Gastrocnemius medialis (tissue), 4 donors: ENCODE results near the gene HOXA4. TPM values are rescaled to one million over a fixed set of nuclear protein-coding genes. Genes with fewer than 3 reads are reported as not detected.

Source experiments
- ATAC-seq, 2 donors: fragments of 150-250 bp; one replicate each; pipeline ENCODE4 v1.9.1; 2016
- DNase-seq, 2 donors: peaks; one replicate each; pipeline ENCODE4 v3.0.0-alpha.2; 2019
- H3K27ac ChIP-seq, 4 donors: fragments of 200-600 bp; sonication (generic); 1 replicate in 1 of 4; 2 replicates in 3 of 4; pipeline ENCODE4 v1.5.1; 2016 to 2018; ENCODE audit warnings: mild to moderate bottlenecking in 2 of 4, moderate library complexity in 1 of 4
- H3K27me3 ChIP-seq, 3 donors: fragments of 200-600 bp; sonication (generic) in 2 of 3; 1 replicate in 1 of 3; 2 replicates in 2 of 3; pipeline versions ENCODE4 v1.5.1 to v1.6.0; 2016 to 2019; ENCODE audit warnings: mild to moderate bottlenecking in 1 of 3, moderate library complexity in 1 of 3
- H3K36me3 ChIP-seq, 2 donors: fragments of 200-600 bp; sonication (generic) in 1 of 2; one replicate each; pipeline ENCODE4 v1.5.1; 2017 to 2018
- H3K4me1 ChIP-seq, 2 donors: fragments of 200-600 bp; sonication (generic) in 1 of 2; one replicate each; pipeline ENCODE4 v1.5.1; 2016 to 2017; ENCODE audit warnings: mild to moderate bottlenecking in 2 of 2
- H3K4me3 ChIP-seq, 4 donors: fragments of 200-600 bp; sonication (generic) in 3 of 4; 1 replicate in 1 of 4; 2 replicates in 3 of 4; pipeline ENCODE4 v1.5.1; 2016 to 2019; ENCODE audit warnings: mild to moderate bottlenecking in 2 of 4
- H3K9me3 ChIP-seq, 3 donors: fragments of 200-600 bp; sonication (generic) in 2 of 3; 1 replicate in 1 of 3; 2 replicates in 2 of 3; pipeline ENCODE4 v1.5.1; 2016 to 2019
- POLR2A ChIP-seq, 2 donors: fragments of 450-650 bp; IDR thresholded peaks; one replicate each; pipeline ENCODE4 v1.6.1; 2017; ENCODE audit warnings: antibody characterized with exemption in 2 of 2, mild to moderate bottlenecking in 2 of 2, moderate library complexity in 2 of 2
- in situ Hi-C, 4 donors: fragments of 200-750 bp; cut with MboI; loops; one replicate each; pipeline versions ENCODE4 v1.15.0 to v1.8.0; 2017; ENCODE audit warnings: low sequenced_read_pairs in 4 of 4
- intact Hi-C: fragments of 100-400 bp; cut with DNase I; formaldehyde crosslinking; loops from one replicate; pipeline ENCODE4 v1.15.1; 2023; ENCODE audit warnings: low total_unique reads
- total RNA-seq, 4 donors: library from RNA; depleted of rRNA; stranded (reverse); fragments of >200 nt; gene quantifications; one replicate each; pipeline versions ENCODE4 v1.1.0 to v1.2.3, GENCODE V29; 2016
- TF ChIP-seq, protein P1 (sequence below), 5 experiments: fragments of 450-650 bp in 3 of 5; fragments of 200-600 bp in 2 of 5; sonication (generic) in 2 of 5; IDR thresholded peaks in 4 of 5; conservative IDR thresholded peaks in 1 of 5; 1 replicate in 4 of 5; 2 replicates in 1 of 5; pipeline ENCODE4 v1.5.1; 2016 to 2019; ENCODE audit warnings: antibody characterized with exemption in 5 of 5, mild to moderate bottlenecking in 3 of 5, moderate library complexity in 3 of 5

The HOXA4 gene
- total RNA-seq, 4 donors from 2014 or later = 1.7 to 4.2 (median 2.9) TPM

DNA sequence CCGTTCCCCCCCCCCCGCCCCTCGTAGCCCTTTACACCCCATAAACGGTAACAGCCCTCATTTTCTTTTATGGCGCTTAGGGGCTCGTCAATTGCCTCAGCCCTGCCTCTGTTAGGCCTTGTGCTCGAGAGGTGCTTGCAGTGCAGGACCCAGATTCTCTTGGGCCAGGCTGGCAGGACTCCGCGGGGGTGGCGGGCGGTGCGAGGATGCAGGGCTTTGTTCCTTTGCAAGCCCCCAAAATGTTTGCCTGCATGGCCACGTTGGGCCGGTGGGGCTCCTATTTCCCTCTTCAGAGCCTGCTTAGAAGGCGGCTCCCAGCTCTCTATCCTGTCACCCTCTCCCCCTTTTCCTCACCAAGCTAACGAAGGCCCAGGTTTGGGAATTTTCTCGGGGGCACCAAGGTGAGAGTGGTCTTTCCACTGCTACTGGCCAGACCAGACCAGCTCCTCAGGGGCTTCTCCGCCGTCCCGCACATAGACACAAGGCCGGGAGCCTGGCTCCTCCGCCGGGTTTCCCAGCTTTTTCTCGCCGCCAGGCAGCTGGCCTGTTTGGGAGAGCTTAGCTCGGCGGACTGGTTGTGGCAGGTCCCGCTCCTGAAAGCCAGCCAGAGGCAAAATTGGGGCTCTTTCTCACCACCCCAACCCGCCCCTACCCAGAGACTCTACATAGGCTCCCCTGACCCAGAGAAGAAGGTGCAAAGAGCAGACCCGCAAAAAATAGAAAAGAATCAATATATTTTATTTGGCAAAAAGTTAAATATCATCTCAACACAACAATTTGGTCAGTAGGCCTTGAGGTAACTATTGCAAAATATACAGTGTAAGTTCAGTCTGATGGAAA, 31.4 kb upstream of the HOXA4 start:
- DNase-seq = peak in 1 of 2 donors; percentile 15
- intact Hi-C loops = loop anchor here (1.0 to 10.0 kb wide), 5 partner anchors 309 to 1397 kb away; no protein-coding TSS in a partner anchor

GRCh38 chr7:27161214-27161720, 30.7 kb upstream of the HOXA4 start:
- H3K9me3 ChIP-seq = no peaks in the 10 kb centered on the region
- H3K4me1 ChIP-seq = peaks cover 12 to 25% of the 10 kb centered on the region in 2 donors
- no peak for TF ChIP-seq POLR2A (IDR thresholded peaks at IDR 0.05)
- TF ChIP-seq, protein P1, sequence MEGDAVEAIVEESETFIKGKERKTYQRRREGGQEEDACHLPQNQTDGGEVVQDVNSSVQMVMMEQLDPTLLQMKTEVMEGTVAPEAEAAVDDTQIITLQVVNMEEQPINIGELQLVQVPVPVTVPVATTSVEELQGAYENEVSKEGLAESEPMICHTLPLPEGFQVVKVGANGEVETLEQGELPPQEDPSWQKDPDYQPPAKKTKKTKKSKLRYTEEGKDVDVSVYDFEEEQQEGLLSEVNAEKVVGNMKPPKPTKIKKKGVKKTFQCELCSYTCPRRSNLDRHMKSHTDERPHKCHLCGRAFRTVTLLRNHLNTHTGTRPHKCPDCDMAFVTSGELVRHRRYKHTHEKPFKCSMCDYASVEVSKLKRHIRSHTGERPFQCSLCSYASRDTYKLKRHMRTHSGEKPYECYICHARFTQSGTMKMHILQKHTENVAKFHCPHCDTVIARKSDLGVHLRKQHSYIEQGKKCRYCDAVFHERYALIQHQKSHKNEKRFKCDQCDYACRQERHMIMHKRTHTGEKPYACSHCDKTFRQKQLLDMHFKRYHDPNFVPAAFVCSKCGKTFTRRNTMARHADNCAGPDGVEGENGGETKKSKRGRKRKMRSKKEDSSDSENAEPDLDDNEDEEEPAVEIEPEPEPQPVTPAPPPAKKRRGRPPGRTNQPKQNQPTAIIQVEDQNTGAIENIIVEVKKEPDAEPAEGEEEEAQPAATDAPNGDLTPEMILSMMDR (IDR thresholded peaks at IDR 0.05 in 4 of 5, conservative IDR thresholded peaks at IDR 0.05 in 1 of 5) = no peak
- ATAC-seq (no peak), DNase-seq (peak in 1 of 2 donors; percentile 28)
- no peaks in the 10 kb centered on the region for H3K36me3 ChIP-seq
- intact Hi-C loops = loop anchor here (1.0 to 10.0 kb wide), 5 partner anchors 308 to 1396 kb away; no protein-coding TSS in a partner anchor
- peak overlapping the region; percentile 65 to 88 (median 81) for H3K27ac ChIP-seq
- in situ Hi-C loops = loop anchor here in 1 of 4 donors (10.0 to 25.0 kb wide), 2 partner anchors 949 to 1296 kb away; partner anchors contain the start of genes CBX3 and HNRNPA2B1
- H3K4me3 ChIP-seq = peak overlapping the region; percentile 60 to 80 (median 72)
- H3K27me3 ChIP-seq = no peaks in the 10 kb centered on the region

More for the DNA sequence above, 31.4 kb upstream of the HOXA4 start:
- Histone ChIP-seq H3K27ac (peak overlapping the region in 2 of 4 donors; percentile 3 to 27), H3K9me3 (no peaks in the 10 kb centered on the region), H3K36me3 (no peaks in the 10 kb centered on the region), H3K27me3 (no peaks in the 10 kb centered on the region), H3K4me1 (peaks cover 12 to 30% of the 10 kb centered on the region in 2 donors), H3K4me3 (no peak overlapping the region)
- no peak for TF ChIP-seq POLR2A (IDR thresholded peaks at IDR 0.05)
- TF ChIP-seq, protein P1 (IDR thresholded peaks at IDR 0.05 in 4 of 5, conservative IDR thresholded peaks at IDR 0.05 in 1 of 5) = no peak
- ATAC-seq = no peak
- in situ Hi-C loops = loop anchor here in 1 of 4 donors (10.0 to 25.0 kb wide), 2 partner anchors 950 to 1297 kb away; partner anchors contain the start of genes CBX3 and HNRNPA2B1

GRCh38 chr7:27160546-27161213, 30.1 kb upstream of the HOXA4 start:
- peak; percentile 32 to 47 for ATAC-seq
- Histone ChIP-seq H3K27me3 (no peaks in the 10 kb centered on the region), H3K4me1 (peaks cover 12 to 23% of the 10 kb centered on the region in 2 donors), H3K4me3 (peak overlapping the region; percentile 60 to 80 (median 72)), H3K36me3 (no peaks in the 10 kb centered on the region), H3K27ac (peak overlapping the region; percentile 65 to 88 (median 81)), H3K9me3 (no peaks in the 10 kb centered on the region)
- intact Hi-C loops (loop anchor here (1.0 to 10.0 kb wide), 5 partner anchors 307 to 1396 kb away; no protein-coding TSS in a partner anchor), in situ Hi-C loops (loop anchor here in 1 of 4 donors (10.0 to 25.0 kb wide), 2 partner anchors 948 to 1296 kb away; partner anchors contain the start of genes CBX3 and HNRNPA2B1)
- DNase-seq = peak in 1 of 2 donors; percentile 85
- TF ChIP-seq, protein P1 (IDR thresholded peaks at IDR 0.05 in 4 of 5, conservative IDR thresholded peaks at IDR 0.05 in 1 of 5) = peak; percentile 99 to 100 (median 100)
- no peak for TF ChIP-seq POLR2A (IDR thresholded peaks at IDR 0.05)

DNA sequence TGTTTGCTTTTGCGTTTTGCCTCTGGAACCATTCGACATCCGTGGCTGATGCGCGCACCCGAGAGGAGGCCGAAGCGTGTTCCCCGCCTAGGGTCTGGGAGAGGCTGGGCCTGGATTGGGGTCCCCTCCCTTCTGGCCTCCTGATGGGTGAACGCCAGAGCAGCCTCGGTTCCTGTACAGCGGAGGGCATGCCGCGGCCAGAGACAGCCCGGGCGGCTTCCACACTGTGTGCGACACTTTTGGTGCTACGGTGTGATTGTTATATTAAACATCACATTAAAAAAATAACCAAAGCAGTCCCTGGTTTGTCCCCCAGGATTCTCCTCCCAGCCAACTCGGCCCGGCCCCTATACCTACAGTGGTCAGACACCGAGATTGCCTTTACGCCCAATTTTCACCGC, 29.6 kb upstream of the HOXA4 start:
- peak in 1 of 2 donors; percentile 12 for DNase-seq
- H3K27ac ChIP-seq = peak overlapping the region; percentile 65 to 88 (median 81)
- in situ Hi-C loops = loop anchor here in 1 of 4 donors (10.0 to 25.0 kb wide), 2 partner anchors 948 to 1295 kb away; partner anchors contain the start of genes CBX3 and HNRNPA2B1

More for the DNA sequence above, 29.6 kb upstream of the HOXA4 start:
- intact Hi-C loops = loop anchor here (5.0 to 10.0 kb wide), 2 partner anchors 1208 to 1395 kb away; no protein-coding TSS in a partner anchor
- peaks cover 16 to 28% of the 10 kb centered on the region in 2 donors for H3K4me1 ChIP-seq
- peak overlapping the region; percentile 60 to 80 (median 72) for H3K4me3 ChIP-seq
- H3K27me3 ChIP-seq = no peaks in the 10 kb centered on the region
- ATAC-seq = no peak
- H3K36me3 ChIP-seq = no peaks in the 10 kb centered on the region
- no peaks in the 10 kb centered on the region for H3K9me3 ChIP-seq
- TF ChIP-seq POLR2A (IDR thresholded peaks at IDR 0.05) = no peak
- TF ChIP-seq, protein P1 (IDR thresholded peaks at IDR 0.05 in 4 of 5, conservative IDR thresholded peaks at IDR 0.05 in 1 of 5) = no peak
